GM18519 (cell line): ENCODE measurements around the gene CELSR2.
"Not testable (repeated sequence)": the region's sequence is repeated elsewhere in the genome, so short reads cannot be mapped to it uniquely, and the experiment has no call there.

Experiments
- ATAC-seq: cut with Tn5 transposase; IDR thresholded peaks from one replicate; pipeline ENCODE4 v1.9.1; 2021; ENCODE audit warnings: mild to moderate bottlenecking, moderate library complexity; ENCODE audit not compliant: unreplicated experiment, low FRiP score

The CELSR2 gene

GRCh38 chr1:109248797-109249629 is at the start of gene CELSR2:
Gene CELSR2, plus strand, starts transcription at chr1:109249539. Its CDS starts 541 bp downstream, at chr1:109250080.
- ATAC-seq: no peak

GRCh38 chr1:109199710-109200109 is 49.6 kb upstream of the CELSR2 start:
- ATAC-seq: no peak

- ATAC-seq: no peak
Observed at GRCh38 chr1:109201123-109201703, 48.1 kb upstream of the CELSR2 start.

GRCh38 chr1:109204484-109204883 is 44.9 kb upstream of the CELSR2 start:
- ATAC-seq: no peak

- ATAC-seq: no peak
Observed at GRCh38 chr1:109206339-109206738, 43.0 kb upstream of the CELSR2 start.

GRCh38 chr1:109207467-109208103 is 41.8 kb upstream of the CELSR2 start:
- no peak for ATAC-seq

GRCh38 chr1:109208394-109208793 is 40.9 kb upstream of the CELSR2 start:
- ATAC-seq: no peak

GRCh38 chr1:109208836-109209463 is 40.4 kb upstream of the CELSR2 start:
- no peak for ATAC-seq

- no peak for ATAC-seq
Observed at GRCh38 chr1:109210058-109210457, 39.3 kb upstream of the CELSR2 start.

- ATAC-seq: no peak
Observed at GRCh38 chr1:109213345-109213823, 36.0 kb upstream of the CELSR2 start.

GRCh38 chr1:109213824-109214693 is 35.3 kb upstream of the CELSR2 start, which contains the start of gene SARS1:
Gene SARS1, plus strand, starts transcription at chr1:109213918. Its CDS starts 75 bp downstream, at chr1:109213993.
- peak; percentile 69 for ATAC-seq

- no peak for ATAC-seq
Observed at GRCh38 chr1:109214695-109215623, 34.4 kb upstream of the CELSR2 start.

- no peak for ATAC-seq
Observed at GRCh38 chr1:109216662-109217061, 32.7 kb upstream of the CELSR2 start.

GRCh38 chr1:109218516-109218915 is 30.8 kb upstream of the CELSR2 start:
- ATAC-seq: no peak

- not testable (repeated sequence) for ATAC-seq
Observed at GRCh38 chr1:109221201-109221600, 28.1 kb upstream of the CELSR2 start.

- ATAC-seq: no peak
Observed at GRCh38 chr1:109225308-109225707, 24.0 kb upstream of the CELSR2 start.

GRCh38 chr1:109225711-109226445 is 23.5 kb upstream of the CELSR2 start:
- ATAC-seq: no peak

- ATAC-seq: no peak
Observed at GRCh38 chr1:109228167-109228566, 21.2 kb upstream of the CELSR2 start.
